D721Med (cell line): Measurements from ENCODE around the gene COL25A1.

Experiments used
- DNase-seq: peaks from one replicate; pipeline ENCODE4 v3.0.0; 2011; ENCODE audit warnings: low spot score; ENCODE audit not compliant: insufficient read length
- FAIRE-seq: peaks from 2 replicates; lab custom pipeline; 2011; peaks lifted over from hg19 to GRCh38; lab: Jason Lieb, UNC
- TF ChIP-seq, protein P1 (sequence below): IDR thresholded peaks from 2 replicates; pipeline ENCODE4 v1.5.1; 2012; ENCODE audit warnings: mild to moderate bottlenecking, control low read depth; ENCODE audit not compliant: insufficient read depth; ENCODE audit errors: missing control alignments

COL25A1 gene

GRCh38 chr4:108980455-108981239 is 321.8 kb downstream of the COL25A1 start:
- TF ChIP-seq, protein P1, sequence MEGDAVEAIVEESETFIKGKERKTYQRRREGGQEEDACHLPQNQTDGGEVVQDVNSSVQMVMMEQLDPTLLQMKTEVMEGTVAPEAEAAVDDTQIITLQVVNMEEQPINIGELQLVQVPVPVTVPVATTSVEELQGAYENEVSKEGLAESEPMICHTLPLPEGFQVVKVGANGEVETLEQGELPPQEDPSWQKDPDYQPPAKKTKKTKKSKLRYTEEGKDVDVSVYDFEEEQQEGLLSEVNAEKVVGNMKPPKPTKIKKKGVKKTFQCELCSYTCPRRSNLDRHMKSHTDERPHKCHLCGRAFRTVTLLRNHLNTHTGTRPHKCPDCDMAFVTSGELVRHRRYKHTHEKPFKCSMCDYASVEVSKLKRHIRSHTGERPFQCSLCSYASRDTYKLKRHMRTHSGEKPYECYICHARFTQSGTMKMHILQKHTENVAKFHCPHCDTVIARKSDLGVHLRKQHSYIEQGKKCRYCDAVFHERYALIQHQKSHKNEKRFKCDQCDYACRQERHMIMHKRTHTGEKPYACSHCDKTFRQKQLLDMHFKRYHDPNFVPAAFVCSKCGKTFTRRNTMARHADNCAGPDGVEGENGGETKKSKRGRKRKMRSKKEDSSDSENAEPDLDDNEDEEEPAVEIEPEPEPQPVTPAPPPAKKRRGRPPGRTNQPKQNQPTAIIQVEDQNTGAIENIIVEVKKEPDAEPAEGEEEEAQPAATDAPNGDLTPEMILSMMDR: no peak
- DNase-seq (no peak), FAIRE-seq (no peak)

- no peak for FAIRE-seq
- TF ChIP-seq, protein P1: no peak
- no peak for DNase-seq
These were observed 322.7 kb downstream of the COL25A1 start for GRCh38 chr4:108979759-108980158.

GRCh38 chr4:108978066-108978465 is 324.4 kb downstream of the COL25A1 start:
- TF ChIP-seq, protein P1: no peak
- FAIRE-seq: no peak
- DNase-seq: no peak

DNA sequence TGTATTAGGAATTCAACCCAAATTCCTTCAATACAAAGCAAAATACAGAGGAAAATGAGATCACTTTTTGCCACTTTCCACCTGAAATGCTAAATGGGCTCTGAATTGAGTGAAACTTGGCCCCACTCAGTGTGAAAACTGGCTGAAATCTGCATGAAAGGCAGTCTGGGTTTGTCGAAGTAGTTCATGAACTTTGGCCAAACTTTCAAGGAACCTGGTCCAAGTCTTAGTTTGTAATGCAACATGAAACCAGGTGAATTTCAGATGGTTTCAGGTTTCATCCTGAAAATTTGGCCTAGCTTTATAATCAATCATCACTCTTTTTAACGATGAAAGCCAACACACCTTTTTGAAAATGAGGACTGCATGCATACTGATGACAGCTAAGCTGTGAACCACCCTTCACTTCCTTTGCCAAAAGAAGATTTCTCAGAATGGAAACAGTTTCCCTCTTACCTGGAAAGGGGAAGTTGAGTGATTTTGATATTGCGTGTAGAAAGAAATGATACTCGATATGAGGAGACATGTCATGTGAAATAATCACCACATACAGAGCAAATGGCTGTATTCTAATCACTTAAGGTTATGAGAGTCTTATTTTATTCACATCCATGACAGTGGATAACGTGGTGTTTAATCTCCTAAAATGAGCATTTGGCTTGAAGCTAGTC is 329.7 kb downstream of the COL25A1 start:
- DNase-seq (no peak), FAIRE-seq (no peak)
- TF ChIP-seq, protein P1: no peak

GRCh38 chr4:108971473-108971872 is 331.0 kb downstream of the COL25A1 start:
- DNase-seq: no peak
- TF ChIP-seq, protein P1: no peak
- no peak for FAIRE-seq

- TF ChIP-seq, protein P1: no peak
- FAIRE-seq (no peak), DNase-seq (no peak)
These were observed 336.9 kb downstream of the COL25A1 start for GRCh38 chr4:108965472-108966076.

DNA sequence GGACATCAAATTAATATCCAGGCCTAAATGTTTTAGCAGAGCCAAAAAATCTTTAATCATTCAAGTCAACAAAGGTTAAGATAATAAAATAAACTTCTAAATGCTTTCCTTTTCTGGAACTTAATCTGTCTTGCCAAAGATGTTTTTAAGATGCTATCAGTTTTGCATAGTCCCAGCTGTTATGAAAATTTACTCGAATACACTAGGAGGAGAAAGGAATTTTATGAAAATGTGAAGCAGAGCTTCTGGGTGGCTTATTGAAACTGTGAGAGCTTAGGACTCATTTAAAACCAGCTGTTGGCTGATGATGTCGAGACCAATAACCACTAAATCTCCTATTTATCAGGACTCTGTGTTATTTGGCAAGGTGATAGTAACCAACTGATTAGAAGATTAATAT is 337.4 kb downstream of the COL25A1 start:
- DNase-seq: no peak
- TF ChIP-seq, protein P1: no peak
- no peak for FAIRE-seq
